HEK293 (cell line): ENCODE data around the gene MTHFS.

ENCODE experiments used
- CTCF ChIA-PET: fragments of 350-600 bp; formaldehyde crosslinking; extraction: SDS; loops from one replicate; lab custom pipeline; 2021; ENCODE audit warnings: antibody characterized with exemption; lab: Yijun Ruan, JAX
- POLR2A ChIA-PET: fragments of 300-600 bp; formaldehyde crosslinking; extraction: SDS; loops from one replicate; lab custom pipeline; 2020; ENCODE audit warnings: antibody characterized with exemption, inconsistent platforms; lab: Yijun Ruan, JAX
- H3K27ac ChIP-seq: fragments of 200-500 bp; sonication (Bioruptor generic); 2 replicates; pipeline ENCODE4 v1.5.1; 2014; ENCODE audit warnings: low read depth, low read length, control low read depth, inconsistent platforms; ENCODE audit errors: extremely low read depth
- H3K36me3 ChIP-seq, 2 experiments: fragments of 200-500 bp in 1 of 2; sonication (Bioruptor generic) in 1 of 2; 1 replicate in 1 of 2; 2 replicates in 1 of 2; pipeline ENCODE4 v1.5.1; 2014 to 2017; ENCODE audit warnings: inconsistent platforms in 2 of 2, low read length in 2 of 2; ENCODE audit not compliant: control insufficient read depth in 2 of 2, insufficient read depth in 1 of 2
- H3K4me1 ChIP-seq: fragments of 200-500 bp; sonication (Bioruptor generic); 2 replicates; pipeline ENCODE4 v1.5.1; 2014; ENCODE audit warnings: mild to moderate bottlenecking, low read length, inconsistent platforms; ENCODE audit not compliant: control insufficient read depth, insufficient read depth
- H3K4me3 ChIP-seq: 2 replicates; pipeline ENCODE4 v1.5.1; 2011; ENCODE audit warnings: low read depth, mild to moderate bottlenecking, control low read depth, low read length, moderate library complexity
- H3K9me3 ChIP-seq: fragments of 200-500 bp; sonication (Bioruptor generic); 2 replicates; pipeline ENCODE4 v1.5.1; 2014; ENCODE audit warnings: low read depth, low read length, inconsistent platforms; ENCODE audit not compliant: control insufficient read depth, insufficient read depth
- EGR2 ChIP-seq: fragments of 450-650 bp; formaldehyde crosslinking; IDR thresholded peaks from 2 replicates; pipeline ENCODE4 v1.5.1; 2016; ENCODE audit warnings: low read depth, missing biosample characterization, missing genetic modification characterization
- KLF16 ChIP-seq: fragments of 450-650 bp; formaldehyde crosslinking; IDR thresholded peaks from 2 replicates; pipeline ENCODE4 v1.5.1; 2017; ENCODE audit warnings: missing biosample characterization, missing genetic modification characterization
- KLF7 ChIP-seq: fragments of 450-650 bp; formaldehyde crosslinking; IDR thresholded peaks from 2 replicates; pipeline ENCODE4 v1.5.1; 2016; ENCODE audit warnings: missing biosample characterization, missing genetic modification characterization, borderline replicate concordance
- KLF9 ChIP-seq: fragments of 450-650 bp; formaldehyde crosslinking; IDR thresholded peaks from 2 replicates; pipeline ENCODE4 v1.5.1; 2016; ENCODE audit warnings: missing biosample characterization, missing genetic modification characterization, low read depth
- PRDM1 ChIP-seq: fragments of 450-650 bp; formaldehyde crosslinking; IDR thresholded peaks from 2 replicates; pipeline ENCODE4; 2016; ENCODE audit warnings: missing biosample characterization, missing genetic modification characterization
- PRDM10 ChIP-seq: fragments of 450-650 bp; formaldehyde crosslinking; IDR thresholded peaks from 2 replicates; pipeline ENCODE4 v1.5.1; 2016; ENCODE audit warnings: missing biosample characterization, missing genetic modification characterization
- SALL2 ChIP-seq: fragments of 450-650 bp; formaldehyde crosslinking; IDR thresholded peaks from 2 replicates; pipeline ENCODE4 v1.5.0; 2017; ENCODE audit warnings: missing biosample characterization, mild to moderate bottlenecking, missing genetic modification characterization, borderline replicate concordance
- WT1 ChIP-seq: fragments of 450-650 bp; formaldehyde crosslinking; IDR thresholded peaks from 2 replicates; pipeline ENCODE4 v1.5.1; 2016; ENCODE audit warnings: missing biosample characterization, missing genetic modification characterization
- ZBTB48 ChIP-seq: fragments of 450-650 bp; formaldehyde crosslinking; IDR thresholded peaks from 2 replicates; pipeline ENCODE4 v1.5.1; 2016; ENCODE audit warnings: missing biosample characterization, missing genetic modification characterization
- ZEB2 ChIP-seq: fragments of 450-650 bp; formaldehyde crosslinking; IDR thresholded peaks from 2 replicates; pipeline ENCODE4 v1.5.1; 2016; ENCODE audit warnings: missing biosample characterization, missing genetic modification characterization
- ZNF133 ChIP-seq: fragments of 450-650 bp; formaldehyde crosslinking; IDR thresholded peaks from 2 replicates; pipeline ENCODE4 v1.5.1; 2016; ENCODE audit warnings: missing biosample characterization, missing genetic modification characterization
- ZNF221 ChIP-seq: fragments of 450-650 bp; formaldehyde crosslinking; IDR thresholded peaks from 2 replicates; pipeline ENCODE4 v1.5.1; 2017; ENCODE audit warnings: missing biosample characterization, missing genetic modification characterization, borderline replicate concordance
- ZNF280D ChIP-seq: fragments of 450-650 bp; formaldehyde crosslinking; IDR thresholded peaks from 2 replicates; pipeline ENCODE4 v1.5.1; 2016; ENCODE audit warnings: missing biosample characterization, missing genetic modification characterization
- ZNF362 ChIP-seq: fragments of 450-650 bp; formaldehyde crosslinking; IDR thresholded peaks from 2 replicates; pipeline ENCODE4 v1.5.1; 2016; ENCODE audit warnings: missing biosample characterization, missing genetic modification characterization
- ZNF473 ChIP-seq: fragments of 450-650 bp; formaldehyde crosslinking; IDR thresholded peaks from 2 replicates; pipeline ENCODE4 v1.5.1; 2017; ENCODE audit warnings: missing biosample characterization, missing genetic modification characterization
- ZNF501 ChIP-seq: fragments of 450-650 bp; formaldehyde crosslinking; IDR thresholded peaks from 2 replicates; pipeline ENCODE4 v1.5.1; 2016; ENCODE audit warnings: missing biosample characterization, missing genetic modification characterization
- ZNF518A ChIP-seq: fragments of 450-650 bp; formaldehyde crosslinking; conservative IDR thresholded peaks from 2 replicates; pipeline ENCODE4 v1.5.1; 2016; ENCODE audit warnings: low read depth, missing biosample characterization, missing genetic modification characterization
- ZNF560 ChIP-seq: fragments of 450-650 bp; formaldehyde crosslinking; IDR thresholded peaks from 2 replicates; pipeline ENCODE4 v1.5.1; 2017; ENCODE audit warnings: missing biosample characterization, missing genetic modification characterization, borderline replicate concordance
- ZNF610 ChIP-seq: fragments of 450-650 bp; formaldehyde crosslinking; IDR thresholded peaks from 2 replicates; pipeline ENCODE4 v1.5.1; 2016; ENCODE audit warnings: missing biosample characterization, missing genetic modification characterization, borderline replicate concordance
- ZNF629 ChIP-seq: fragments of 450-650 bp; formaldehyde crosslinking; IDR thresholded peaks from 2 replicates; pipeline ENCODE4 v1.5.1; 2017; ENCODE audit warnings: missing biosample characterization, missing genetic modification characterization
- ZNF658 ChIP-seq: fragments of 450-650 bp; formaldehyde crosslinking; IDR thresholded peaks from 2 replicates; pipeline ENCODE4; 2016; ENCODE audit warnings: missing biosample characterization, missing genetic modification characterization
- ZNF664 ChIP-seq: fragments of 450-650 bp; formaldehyde crosslinking; IDR thresholded peaks from 2 replicates; pipeline ENCODE4 v1.5.1; 2016; ENCODE audit warnings: missing biosample characterization, missing genetic modification characterization
- ZNF792 ChIP-seq: fragments of 450-650 bp; formaldehyde crosslinking; IDR thresholded peaks from 2 replicates; pipeline ENCODE4 v1.5.1; 2016; ENCODE audit warnings: missing biosample characterization, missing genetic modification characterization
- ZSCAN30 ChIP-seq: fragments of 450-650 bp; IDR thresholded peaks from 2 replicates; pipeline ENCODE4 v1.5.1; 2018; ENCODE audit warnings: missing biosample characterization, mild to moderate bottlenecking, missing genetic modification characterization, moderate library complexity

MTHFS gene

GRCh38 chr15:79896634-79897379, at the start of gene MTHFS:
Gene MTHFS, minus strand, starts transcription at chr15:79897014. Its CDS starts 26 bp downstream, at chr15:79896988.
- Histone ChIP-seq H3K4me3 (peak within 1 kb of the TSS; percentile 91), H3K4me1 (peaks cover 3% of the 10 kb centered on the region; the same call in 1 of the 2 replicates), H3K9me3 (no peaks in the 10 kb centered on the region), H3K36me3 (peaks cover 4 to 11% of the 10 kb centered on the region in 2 experiments; a peak in 2 of 3 replicates), H3K27ac (peak within 1 kb of the TSS; percentile 97)
- POLR2A ChIA-PET: interaction anchor here (0.7 to 4.7 kb wide), 7 partner anchors 9 to 563 kb away, joined by 3 to 51 read pairs (median 4); no protein-coding TSS in a partner anchor
- CTCF ChIA-PET: interaction anchor here (0.6 to 1.8 kb wide), 3 partner anchors 97 to 293 kb away, joined by 3 to 6 read pairs (median 5); no protein-coding TSS in a partner anchor
- TF ChIP-seq PRDM10 (tag by site-specific recombination) (peak; percentile 74), EGR2 (tag by site-specific recombination) (0 out of 2 replicates have a peak, but pooled peaks have one; percentile 3), ZNF501 (tag by site-specific recombination) (peak; percentile 88), ZNF362 (tag by site-specific recombination) (no peak), ZNF792 (tag by site-specific recombination) (no peak), ZNF221 (no peak), PRDM1 (tag by site-specific recombination) (peak; percentile 92; the same call in 1 of the 2 replicates), ZSCAN30 (tag by site-specific recombination) (peak; percentile 53), WT1 (tag by site-specific recombination) (peak; percentile 40; the same call in 1 of the 2 replicates), ZNF518A (tag by site-specific recombination) (0 out of 2 replicates have a peak, but pooled peaks have one; percentile 11), ZNF473 (tag by site-specific recombination) (no peak), ZNF560 (no peak), KLF16 (tag by site-specific recombination) (peak; percentile 81), ZNF664 (tag by site-specific recombination) (no peak), ZBTB48 (tag by site-specific recombination) (peak; percentile 83; the same call in 1 of the 2 replicates), ZEB2 (peak; percentile 79), SALL2 (no peak), ZNF133 (tag by site-specific recombination) (no peak), KLF7 (tag by site-specific recombination) (no peak; the same call in 1 of the 2 replicates), ZNF280D (tag by site-specific recombination) (peak; percentile 78; the same call in 1 of the 2 replicates), ZNF610 (tag by site-specific recombination) (peak; percentile 81), ZNF658 (tag by site-specific recombination) (no peak), KLF9 (tag by site-specific recombination) (0 out of 2 replicates have a peak, but pooled peaks have one; percentile 55), ZNF629 (tag by site-specific recombination) (peak; percentile 69)
